GM19025 (cell line): ENCODE results near the gene RD3L.
"Not testable (repeated sequence)": the region's sequence is repeated elsewhere in the genome, so short reads cannot be mapped to it uniquely, and the experiment has no call there.

ENCODE experiments used
- ATAC-seq: cut with Tn5 transposase; IDR thresholded peaks from one replicate; pipeline ENCODE4 v1.9.1; 2021; ENCODE audit warnings: mild to moderate bottlenecking, low read depth, moderate library complexity; ENCODE audit not compliant: unreplicated experiment

The RD3L gene

GRCh38 chr14:103928011-103928890 is 14.1 kb downstream of the RD3L start, which contains the start of gene TDRD9:
TSS of gene TDRD9 (plus strand) at chr14:103928456. CDS start at chr14:103928510, 54 bp downstream.
- ATAC-seq: no peak

- ATAC-seq: no peak
Measured at GRCh38 chr14:103927566-103927965, 14.8 kb downstream of the RD3L start.

DNA sequence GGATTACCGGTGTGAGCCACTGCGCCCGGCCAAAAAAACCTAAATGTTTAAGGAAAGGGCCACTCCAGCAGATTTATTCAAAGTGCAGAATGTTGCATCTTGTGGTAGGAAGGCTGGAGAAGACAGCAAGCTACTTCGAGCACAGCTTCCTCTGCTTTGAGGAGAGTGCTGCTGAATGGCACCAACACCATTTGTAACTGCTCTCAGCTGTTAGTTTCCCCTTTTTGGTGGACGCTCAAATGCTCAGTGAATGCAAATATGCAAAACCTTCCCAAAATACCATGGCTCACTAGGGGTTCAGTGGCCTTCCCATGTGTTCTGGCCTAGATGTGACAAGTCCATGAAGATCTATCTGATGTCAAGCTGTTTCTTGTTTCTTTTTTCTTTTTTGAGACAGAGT is 17.0 kb downstream of the RD3L start:
- no peak for ATAC-seq

GRCh38 chr14:103923863-103924262 is 18.5 kb downstream of the RD3L start:
- ATAC-seq: no peak

DNA sequence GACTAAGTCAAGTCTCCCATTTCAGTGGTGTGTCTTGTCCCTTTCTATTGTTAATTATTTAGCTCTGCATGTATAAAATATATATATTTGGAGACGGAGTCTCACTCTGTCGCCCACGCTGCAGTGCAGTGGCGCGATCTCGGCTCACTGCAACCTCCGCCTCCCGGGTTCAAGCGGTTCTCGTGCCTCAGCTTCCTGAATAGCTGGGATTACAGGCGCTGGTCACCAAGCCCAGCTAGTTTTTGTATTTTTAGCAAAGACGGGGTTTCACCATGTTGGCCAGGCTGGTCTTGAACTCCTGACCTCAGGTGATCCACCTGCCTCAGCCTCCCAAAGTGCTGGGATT is 20.5 kb downstream of the RD3L start:
- ATAC-seq: not testable (repeated sequence)

- peak; percentile 97 for ATAC-seq
Measured at GRCh38 chr14:103920981-103921854, 21.1 kb downstream of the RD3L start.

- no peak for ATAC-seq
Measured at GRCh38 chr14:103916636-103917262, 25.6 kb downstream of the RD3L start.

- no peak for ATAC-seq
Measured at GRCh38 chr14:103915616-103916015, 26.7 kb downstream of the RD3L start.

GRCh38 chr14:103910984-103911383 is 31.3 kb downstream of the RD3L start:
- no peak for ATAC-seq

- ATAC-seq: no peak
Measured at GRCh38 chr14:103910262-103910935, 31.9 kb downstream of the RD3L start.

GRCh38 chr14:103909531-103910261 is 32.6 kb downstream of the RD3L start:
- no peak for ATAC-seq

DNA sequence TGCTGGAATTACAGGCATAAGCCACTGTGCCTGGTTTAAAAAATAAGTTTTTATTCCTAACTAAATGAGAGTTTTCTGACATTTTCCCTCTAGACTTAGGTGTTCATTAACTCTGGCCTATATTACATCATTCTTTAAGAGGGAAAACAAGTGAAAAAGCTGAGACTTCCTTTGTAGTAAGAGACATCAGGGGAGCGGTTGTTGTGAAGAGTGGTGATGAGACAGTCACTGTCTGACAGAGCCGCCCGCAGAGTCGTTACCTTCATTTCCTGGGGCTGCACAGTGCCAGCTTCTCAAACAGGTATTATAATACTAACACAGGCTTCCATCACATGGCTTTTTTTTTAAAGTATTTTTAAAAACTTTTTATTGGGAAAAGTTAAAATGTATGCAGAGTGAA is 33.7 kb downstream of the RD3L start:
- no peak for ATAC-seq

DNA sequence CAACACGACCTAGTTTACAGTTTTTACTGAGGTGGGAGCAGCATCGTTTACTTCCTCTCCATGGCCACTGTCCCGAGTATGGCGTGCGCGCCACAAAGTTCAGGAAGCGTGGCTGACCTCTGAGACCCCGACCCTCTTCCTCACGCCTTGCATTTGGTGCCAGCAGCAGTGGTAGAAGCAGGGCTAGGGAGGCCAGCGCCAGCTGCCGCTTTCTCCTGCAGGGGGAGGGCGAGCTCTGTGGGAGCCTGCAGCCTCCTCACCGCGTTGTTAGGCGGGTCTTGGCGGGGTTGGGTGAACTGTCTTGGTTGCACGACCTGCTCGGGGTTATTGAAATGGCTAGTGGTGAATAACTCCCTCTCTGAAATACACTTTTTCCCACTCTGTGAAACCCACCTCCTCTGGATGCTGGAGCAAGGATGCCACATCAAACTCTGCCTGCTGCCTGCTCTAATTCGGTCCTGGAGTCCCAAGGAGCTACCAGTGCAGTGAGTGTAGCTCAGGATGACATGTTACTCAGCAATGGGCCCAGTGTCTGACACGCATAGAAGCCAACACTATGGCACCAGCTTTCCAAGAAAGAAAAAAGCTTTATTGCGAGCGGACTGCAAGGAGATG is 36.4 kb downstream of the RD3L start:
- no peak for ATAC-seq

DNA sequence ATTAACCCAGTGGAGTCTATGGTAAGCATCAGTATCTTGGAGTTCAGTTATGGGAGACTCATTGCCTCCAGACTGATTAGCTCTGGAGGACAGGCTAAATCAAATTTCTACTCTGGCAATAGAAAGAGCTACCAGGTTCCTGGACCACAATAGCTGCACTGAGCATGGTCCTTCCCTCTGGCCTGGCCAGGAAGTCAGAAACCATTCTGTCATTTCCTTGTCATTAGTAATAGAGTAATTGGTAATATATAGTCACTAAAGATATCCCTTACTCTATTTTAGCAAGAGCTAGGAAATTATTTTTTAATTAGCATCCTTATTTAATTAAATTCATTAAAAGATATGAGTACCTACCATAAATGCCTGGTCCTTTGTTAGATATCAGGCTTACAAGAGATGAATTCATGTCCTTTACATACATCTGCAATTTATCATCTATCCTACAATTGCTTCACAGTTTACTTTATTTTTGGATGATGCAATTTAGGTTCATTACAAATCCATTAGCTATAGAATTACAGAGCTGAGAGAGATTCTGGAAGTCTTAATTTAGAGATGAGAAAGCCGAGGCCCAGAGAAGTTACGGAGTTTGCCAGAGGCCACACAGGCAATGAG is 37.7 kb downstream of the RD3L start:
- no peak for ATAC-seq

GRCh38 chr14:103899833-103900232 is 42.5 kb downstream of the RD3L start:
- ATAC-seq: no peak

- no peak for ATAC-seq
Measured at GRCh38 chr14:103899316-103899715, 43.0 kb downstream of the RD3L start.

DNA sequence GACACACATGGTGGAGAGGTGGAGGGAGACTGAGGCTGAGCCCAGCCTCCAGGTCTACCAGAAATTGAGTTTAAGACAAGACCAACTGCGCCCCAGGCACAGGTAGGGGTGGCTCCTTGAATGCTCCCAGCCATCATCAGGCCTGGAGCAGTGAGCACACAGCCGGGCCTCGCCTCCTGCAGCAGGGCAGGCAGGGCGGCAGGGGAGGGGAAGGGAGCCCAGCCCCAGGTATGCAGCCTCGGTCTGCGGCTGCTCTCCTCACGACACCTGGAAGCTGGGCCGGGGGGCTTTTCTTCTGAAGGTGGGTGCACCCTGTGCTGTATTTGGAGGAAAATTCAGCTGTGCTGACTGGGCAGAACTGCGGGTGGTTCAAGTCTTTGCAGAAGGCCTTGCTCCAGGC is 43.6 kb downstream of the RD3L start:
- ATAC-seq: no peak

DNA sequence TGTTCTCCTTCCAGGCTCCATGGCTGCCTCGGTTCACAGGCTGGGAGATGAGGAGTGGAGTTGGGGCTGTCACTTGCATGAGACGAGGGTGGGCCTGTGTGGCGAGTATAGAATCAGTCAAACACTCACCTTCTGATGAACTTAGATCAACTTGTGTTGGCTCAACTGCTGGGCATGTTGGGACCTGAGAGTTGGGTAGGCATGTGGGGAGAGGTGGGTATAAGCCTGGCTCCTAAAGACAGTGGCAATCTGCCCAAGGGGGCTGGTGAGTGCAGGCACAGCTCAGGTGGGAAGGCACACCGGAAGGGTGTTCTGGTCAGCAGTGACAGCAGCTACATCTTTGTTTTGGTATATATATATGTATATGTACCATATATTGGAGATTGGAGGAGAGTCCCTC is 44.1 kb downstream of the RD3L start:
- ATAC-seq: no peak
